ENCODE data around the gene PAX7.

The PAX7 gene

GRCh38 chr1:18603212-18603852 is 27.3 kb upstream of the PAX7 start:
- no peaks in the 10 kb centered on the region for H3K4me1 Mint-ChIP-seq
- H3K27me3 Mint-ChIP-seq: peaks cover 34% of the 10 kb centered on the region
- DNase-seq (ENCODE audit: low spot score in 2 of 2) (no peak), ATAC-seq (replicated peaks; ENCODE audit: extremely low read depth, poor library complexity, severe bottlenecking) (no peak)
- peaks cover 2% of the 10 kb centered on the region for H3K36me3 Mint-ChIP-seq (ENCODE audit: insufficient read depth)
- no peaks in the 10 kb centered on the region for H3K9me3 Mint-ChIP-seq
- H3K27ac Mint-ChIP-seq (ENCODE audit: low read depth): no peak overlapping the region
- H3K4me3 Mint-ChIP-seq: no peak overlapping the region

GRCh38 chr1:18606443-18607288 is 24.0 kb upstream of the PAX7 start:
- Mint-ChIP-seq H3K27me3 (peaks cover 49% of the 10 kb centered on the region), H3K27ac (ENCODE audit: low read depth) (no peak overlapping the region), H3K36me3 (ENCODE audit: insufficient read depth) (peaks cover 2% of the 10 kb centered on the region), H3K9me3 (no peaks in the 10 kb centered on the region), H3K4me1 (no peaks in the 10 kb centered on the region), H3K4me3 (no peak overlapping the region)
- ATAC-seq (replicated peaks; ENCODE audit: extremely low read depth, poor library complexity, severe bottlenecking) (no peak), DNase-seq (ENCODE audit: low spot score in 2 of 2) (no peak)

GRCh38 chr1:18607289-18607760 is 23.3 kb upstream of the PAX7 start:
- no peak overlapping the region for H3K27ac Mint-ChIP-seq (ENCODE audit: low read depth)
- ATAC-seq (replicated peaks; ENCODE audit: extremely low read depth, poor library complexity, severe bottlenecking) (no peak), DNase-seq (ENCODE audit: low spot score in 2 of 2) (no peak)
- no peaks in the 10 kb centered on the region for H3K4me1 Mint-ChIP-seq
- H3K9me3 Mint-ChIP-seq: no peaks in the 10 kb centered on the region
- no peaks in the 10 kb centered on the region for H3K36me3 Mint-ChIP-seq (ENCODE audit: insufficient read depth)
- H3K4me3 Mint-ChIP-seq: no peak overlapping the region
- peaks cover 56% of the 10 kb centered on the region for H3K27me3 Mint-ChIP-seq

- H3K36me3 Mint-ChIP-seq (ENCODE audit: insufficient read depth): no peaks in the 10 kb centered on the region
- H3K9me3 Mint-ChIP-seq: no peaks in the 10 kb centered on the region
- no peak overlapping the region for H3K4me3 Mint-ChIP-seq
- no peak overlapping the region for H3K27ac Mint-ChIP-seq (ENCODE audit: low read depth)
- H3K27me3 Mint-ChIP-seq: peaks cover 57% of the 10 kb centered on the region
- DNase-seq (ENCODE audit: low spot score in 2 of 2) (no peak), ATAC-seq (replicated peaks; ENCODE audit: extremely low read depth, poor library complexity, severe bottlenecking) (no peak)
- H3K4me1 Mint-ChIP-seq: no peaks in the 10 kb centered on the region
Measured at GRCh38 chr1:18608534-18608933, 22.1 kb upstream of the PAX7 start.

GRCh38 chr1:18611311-18611710 is 19.3 kb upstream of the PAX7 start:
- no peak for DNase-seq (ENCODE audit: low spot score in 2 of 2)

GRCh38 chr1:18612073-18612472 is 18.6 kb upstream of the PAX7 start:
- Mint-ChIP-seq H3K9me3 (no peaks in the 10 kb centered on the region), H3K4me1 (no peaks in the 10 kb centered on the region), H3K27ac (ENCODE audit: low read depth) (no peak overlapping the region), H3K4me3 (no peak overlapping the region), H3K27me3 (peaks cover 55% of the 10 kb centered on the region), H3K36me3 (ENCODE audit: insufficient read depth) (no peaks in the 10 kb centered on the region)
- DNase-seq (ENCODE audit: low spot score in 2 of 2): no peak
- no peak for ATAC-seq (replicated peaks; ENCODE audit: extremely low read depth, poor library complexity, severe bottlenecking)

More at GRCh38 chr1:18611311-18611710, 19.3 kb upstream of the PAX7 start:
- Mint-ChIP-seq H3K4me1 (no peaks in the 10 kb centered on the region), H3K4me3 (no peak overlapping the region), H3K27me3 (peaks cover 55% of the 10 kb centered on the region), H3K9me3 (no peaks in the 10 kb centered on the region), H3K27ac (ENCODE audit: low read depth) (no peak overlapping the region), H3K36me3 (ENCODE audit: insufficient read depth) (no peaks in the 10 kb centered on the region)
- ATAC-seq (replicated peaks; ENCODE audit: extremely low read depth, poor library complexity, severe bottlenecking): no peak

GRCh38 chr1:18614069-18614735 is 16.4 kb upstream of the PAX7 start:
- Mint-ChIP-seq H3K27ac (ENCODE audit: low read depth) (no peak overlapping the region), H3K27me3 (peaks cover 46% of the 10 kb centered on the region), H3K4me1 (no peaks in the 10 kb centered on the region), H3K36me3 (ENCODE audit: insufficient read depth) (no peaks in the 10 kb centered on the region), H3K9me3 (no peaks in the 10 kb centered on the region), H3K4me3 (no peak overlapping the region)
- ATAC-seq (replicated peaks; ENCODE audit: extremely low read depth, poor library complexity, severe bottlenecking): no peak
- DNase-seq (ENCODE audit: low spot score in 2 of 2): no peak

GRCh38 chr1:18618546-18619466 is 11.8 kb upstream of the PAX7 start:
- DNase-seq (ENCODE audit: low spot score in 2 of 2) (no peak), ATAC-seq (replicated peaks; ENCODE audit: extremely low read depth, poor library complexity, severe bottlenecking) (no peak)
- Mint-ChIP-seq H3K27me3 (peaks cover 64% of the 10 kb centered on the region), H3K4me3 (no peak overlapping the region), H3K9me3 (no peaks in the 10 kb centered on the region), H3K27ac (ENCODE audit: low read depth) (no peak overlapping the region), H3K4me1 (no peaks in the 10 kb centered on the region), H3K36me3 (ENCODE audit: insufficient read depth) (no peaks in the 10 kb centered on the region)

- Mint-ChIP-seq H3K4me1 (no peaks in the 10 kb centered on the region), H3K9me3 (no peaks in the 10 kb centered on the region), H3K27me3 (peaks cover 64% of the 10 kb centered on the region), H3K27ac (ENCODE audit: low read depth) (no peak overlapping the region), H3K36me3 (ENCODE audit: insufficient read depth) (no peaks in the 10 kb centered on the region), H3K4me3 (no peak overlapping the region)
- no peak for DNase-seq (ENCODE audit: low spot score in 2 of 2)
- no peak for ATAC-seq (replicated peaks; ENCODE audit: extremely low read depth, poor library complexity, severe bottlenecking)
Measured at GRCh38 chr1:18619467-18619835, 11.2 kb upstream of the PAX7 start.

- no peaks in the 10 kb centered on the region for H3K4me1 Mint-ChIP-seq
- no peak overlapping the region for H3K27ac Mint-ChIP-seq (ENCODE audit: low read depth)
- H3K4me3 Mint-ChIP-seq: no peak overlapping the region
- H3K27me3 Mint-ChIP-seq: peaks cover 98% of the 10 kb centered on the region
- ATAC-seq (replicated peaks; ENCODE audit: extremely low read depth, poor library complexity, severe bottlenecking) (no peak), DNase-seq (ENCODE audit: low spot score in 2 of 2) (no peak)
- peaks cover 4% of the 10 kb centered on the region for H3K36me3 Mint-ChIP-seq (ENCODE audit: insufficient read depth)
- no peaks in the 10 kb centered on the region for H3K9me3 Mint-ChIP-seq
Measured at GRCh38 chr1:18628511-18628910, 2.1 kb upstream of the PAX7 start.

GRCh38 chr1:18629659-18630510 is 761 bp upstream of the PAX7 start:
- peaks cover 98% of the 10 kb centered on the region for H3K27me3 Mint-ChIP-seq
- DNase-seq (ENCODE audit: low spot score in 2 of 2): no peak
- H3K9me3 Mint-ChIP-seq: no peaks in the 10 kb centered on the region
- no peak overlapping the region for H3K27ac Mint-ChIP-seq (ENCODE audit: low read depth)
- no peaks in the 10 kb centered on the region for H3K4me1 Mint-ChIP-seq
- no peak overlapping the region for H3K4me3 Mint-ChIP-seq
- H3K36me3 Mint-ChIP-seq (ENCODE audit: insufficient read depth): peaks cover 4% of the 10 kb centered on the region
- no peak for ATAC-seq (replicated peaks; ENCODE audit: extremely low read depth, poor library complexity, severe bottlenecking)
